ENCODE measurements around the gene TGM3.
A peak's percentile ranks its signal among the peaks of the same experiment; 100 is the strongest.

Gene TGM3

DNA sequence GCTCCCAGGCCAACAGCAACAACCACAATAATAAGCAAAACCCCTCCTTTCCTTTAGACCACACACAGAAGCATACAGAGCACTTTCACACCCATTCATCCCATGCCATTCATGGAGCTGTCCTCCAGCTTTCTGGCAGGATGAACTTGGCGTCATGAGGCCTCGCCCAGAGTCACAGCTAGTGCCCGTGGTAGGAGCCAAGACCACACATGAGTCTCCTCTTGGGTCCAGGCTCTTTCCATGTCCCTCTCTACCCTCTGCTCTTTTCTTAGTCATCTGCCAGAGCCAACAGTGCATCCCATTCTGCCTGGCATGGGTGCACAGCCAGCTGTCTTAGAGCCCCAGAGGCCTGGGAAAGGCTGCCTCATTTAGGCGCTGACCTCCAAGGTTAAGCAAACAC, 1.8 kb upstream of the TGM3 start:
- no peak overlapping the region for H3K27ac ChIP-seq
- TF ChIP-seq ZFX (IDR thresholded peaks at IDR 0.05; ENCODE audit: borderline replicate concordance): no peak
- TF ChIP-seq, protein P1, sequence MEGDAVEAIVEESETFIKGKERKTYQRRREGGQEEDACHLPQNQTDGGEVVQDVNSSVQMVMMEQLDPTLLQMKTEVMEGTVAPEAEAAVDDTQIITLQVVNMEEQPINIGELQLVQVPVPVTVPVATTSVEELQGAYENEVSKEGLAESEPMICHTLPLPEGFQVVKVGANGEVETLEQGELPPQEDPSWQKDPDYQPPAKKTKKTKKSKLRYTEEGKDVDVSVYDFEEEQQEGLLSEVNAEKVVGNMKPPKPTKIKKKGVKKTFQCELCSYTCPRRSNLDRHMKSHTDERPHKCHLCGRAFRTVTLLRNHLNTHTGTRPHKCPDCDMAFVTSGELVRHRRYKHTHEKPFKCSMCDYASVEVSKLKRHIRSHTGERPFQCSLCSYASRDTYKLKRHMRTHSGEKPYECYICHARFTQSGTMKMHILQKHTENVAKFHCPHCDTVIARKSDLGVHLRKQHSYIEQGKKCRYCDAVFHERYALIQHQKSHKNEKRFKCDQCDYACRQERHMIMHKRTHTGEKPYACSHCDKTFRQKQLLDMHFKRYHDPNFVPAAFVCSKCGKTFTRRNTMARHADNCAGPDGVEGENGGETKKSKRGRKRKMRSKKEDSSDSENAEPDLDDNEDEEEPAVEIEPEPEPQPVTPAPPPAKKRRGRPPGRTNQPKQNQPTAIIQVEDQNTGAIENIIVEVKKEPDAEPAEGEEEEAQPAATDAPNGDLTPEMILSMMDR (IDR thresholded peaks at IDR 0.05): no peak

DNA sequence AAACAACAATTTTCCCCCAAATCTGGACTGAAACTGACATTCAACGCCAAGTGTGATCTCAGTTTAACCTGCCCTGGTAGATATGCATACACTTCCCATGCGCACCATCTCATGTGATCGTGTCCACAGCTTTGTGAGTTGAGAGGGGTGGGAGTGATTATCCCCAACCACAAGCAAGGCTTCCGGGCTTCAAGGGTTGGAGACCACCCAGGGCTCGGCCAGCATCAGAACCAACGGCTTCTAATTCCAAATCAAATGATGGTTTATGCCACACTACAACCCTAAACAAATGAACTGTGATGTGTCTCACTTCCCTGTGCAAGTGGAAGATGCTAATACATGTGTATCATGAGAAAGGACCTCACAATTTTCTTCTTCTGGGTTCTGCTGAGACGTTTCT, 515 bp upstream of the TGM3 start:
- H3K27ac ChIP-seq: no peak overlapping the region
- TF ChIP-seq, protein P1 (IDR thresholded peaks at IDR 0.05): no peak
- no peak for TF ChIP-seq ZFX (IDR thresholded peaks at IDR 0.05; ENCODE audit: borderline replicate concordance)

DNA sequence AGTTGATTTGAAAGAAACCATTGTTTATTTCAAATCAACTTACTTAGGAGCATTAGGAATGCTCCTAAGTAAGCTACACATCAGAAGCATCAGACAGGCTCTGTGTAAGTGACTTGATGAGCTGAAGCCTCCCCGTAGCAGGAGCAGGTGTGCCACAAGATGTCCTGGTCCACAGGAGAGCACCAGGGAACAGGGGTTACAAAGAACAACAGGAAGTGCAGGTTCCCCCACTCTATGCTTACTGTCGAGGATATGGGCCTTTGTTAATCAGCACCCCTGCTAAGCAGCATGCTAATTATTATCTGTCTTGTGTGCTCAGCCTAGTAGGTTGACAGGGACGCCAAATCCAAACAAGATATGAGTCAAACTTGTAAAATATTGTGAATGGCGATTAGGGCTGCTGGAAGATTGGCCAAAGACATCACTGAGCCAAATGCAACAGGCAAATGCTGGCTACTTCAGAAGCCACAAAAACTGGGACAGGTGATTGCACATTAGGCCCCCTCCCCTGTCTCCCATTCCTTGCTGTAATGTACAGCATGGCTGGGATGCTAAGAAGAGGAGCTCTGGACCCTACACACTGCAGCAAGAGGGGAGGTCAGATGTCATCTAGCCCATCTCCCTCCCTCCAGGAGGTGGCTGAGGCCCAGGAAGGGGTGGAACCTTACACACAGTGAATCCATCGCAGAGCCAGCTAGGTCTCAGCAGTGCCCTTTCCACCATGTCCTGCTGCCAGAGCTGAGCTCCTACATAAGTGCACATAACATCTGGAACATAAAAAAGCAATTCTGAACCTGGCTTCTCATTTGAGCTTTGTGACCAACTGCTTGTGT, 939 bp downstream of the TGM3 start:
- 0 out of 2 replicates have a peak overlapping the region, but pooled peaks have one; percentile 12 for H3K27ac ChIP-seq
- TF ChIP-seq ZFX (IDR thresholded peaks at IDR 0.05; ENCODE audit: borderline replicate concordance): no peak
- TF ChIP-seq, protein P1 (IDR thresholded peaks at IDR 0.05): no peak

DNA sequence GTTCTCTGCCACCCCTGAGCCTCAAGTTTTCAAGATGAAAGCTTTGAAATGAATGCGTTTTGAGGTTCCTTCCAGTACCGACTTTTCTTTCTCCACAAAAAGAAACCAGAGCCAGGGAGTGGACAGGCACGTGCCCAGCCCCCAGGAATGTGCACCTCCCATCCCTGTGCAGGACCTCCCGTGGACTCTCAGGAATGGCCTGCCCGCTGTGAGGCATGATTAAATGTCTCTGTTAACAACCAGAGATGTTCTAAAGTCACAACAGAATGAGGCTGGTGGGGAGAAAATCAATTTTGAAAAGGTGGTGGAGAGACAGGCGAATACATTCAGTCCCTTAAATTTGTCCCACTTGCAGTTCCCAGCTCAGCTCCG, 1.5 kb downstream of the TGM3 start:
- no peak overlapping the region for H3K27ac ChIP-seq
- no peak for TF ChIP-seq ZFX (IDR thresholded peaks at IDR 0.05; ENCODE audit: borderline replicate concordance)
- TF ChIP-seq, protein P1 (IDR thresholded peaks at IDR 0.05): no peak

DNA sequence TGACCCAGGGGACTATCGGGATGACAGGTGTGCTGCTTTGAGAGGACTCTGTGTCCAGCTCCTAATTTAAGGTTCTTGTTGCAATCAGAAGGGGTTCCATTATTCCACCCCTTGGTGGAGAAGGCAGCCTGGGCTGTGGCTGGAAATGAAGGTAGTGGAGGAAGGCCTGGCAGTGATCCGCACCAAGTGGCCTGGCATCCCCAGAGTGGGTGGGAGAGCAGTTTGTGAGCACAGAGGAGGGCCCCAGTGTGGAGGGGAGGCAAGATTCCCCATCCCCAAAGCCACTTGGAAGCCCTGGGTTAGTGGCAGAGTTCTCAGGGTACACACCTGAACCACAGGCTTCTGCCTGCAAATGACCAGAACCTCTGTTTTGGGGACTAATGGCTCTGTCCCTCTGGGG, 2.3 kb downstream of the TGM3 start:
- no peak for TF ChIP-seq ZFX (IDR thresholded peaks at IDR 0.05; ENCODE audit: borderline replicate concordance)
- TF ChIP-seq, protein P1 (IDR thresholded peaks at IDR 0.05): no peak
- no peak overlapping the region for H3K27ac ChIP-seq

DNA sequence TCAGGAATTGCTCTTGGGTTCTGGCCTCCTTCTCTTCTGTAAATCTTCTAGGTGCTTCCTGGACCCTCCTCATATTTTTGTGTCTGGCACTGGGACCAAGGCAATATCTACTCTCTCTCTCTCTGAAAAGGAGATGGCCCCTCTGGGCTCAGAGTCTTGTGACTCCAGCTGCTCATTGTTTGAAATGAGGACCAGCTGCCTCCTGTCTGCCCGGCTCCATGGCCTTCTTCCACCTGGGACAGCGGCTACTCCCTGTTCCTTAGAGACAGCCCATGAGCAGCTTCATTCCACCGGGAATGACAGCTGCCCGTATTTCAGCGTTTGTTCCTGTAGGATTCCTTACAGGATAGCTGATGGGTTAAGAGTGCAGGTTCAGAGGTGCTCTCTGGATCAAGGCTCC, 2.9 kb downstream of the TGM3 start:
- H3K27ac ChIP-seq: peak overlapping the region; percentile 50
- TF ChIP-seq ZFX (IDR thresholded peaks at IDR 0.05; ENCODE audit: borderline replicate concordance): no peak
- TF ChIP-seq, protein P1 (IDR thresholded peaks at IDR 0.05): no peak

DNA sequence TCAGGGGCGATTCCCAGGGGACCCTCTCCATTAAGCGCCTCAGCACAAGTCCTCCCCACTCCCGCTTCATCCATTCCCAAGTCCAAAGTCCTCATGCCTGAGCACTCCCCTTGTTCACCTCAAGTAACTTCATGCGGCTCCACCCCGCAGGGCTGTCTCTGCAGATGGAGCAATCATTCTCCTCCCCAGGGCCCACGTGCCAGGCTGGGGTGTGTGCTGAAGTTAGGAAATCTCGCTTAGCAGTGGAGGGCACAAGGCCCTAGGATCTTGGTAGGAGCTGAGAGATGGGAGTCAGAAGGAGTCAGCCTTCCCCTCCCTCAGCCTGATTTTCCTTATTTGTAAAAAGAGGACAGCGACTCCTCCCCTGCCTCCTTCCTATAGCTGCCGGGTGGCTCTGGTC, 3.5 kb downstream of the TGM3 start:
- TF ChIP-seq ZFX (IDR thresholded peaks at IDR 0.05; ENCODE audit: borderline replicate concordance): no peak
- TF ChIP-seq, protein P1 (IDR thresholded peaks at IDR 0.05): no peak
- peak overlapping the region; percentile 50 for H3K27ac ChIP-seq
